AG04449 (cell line): ENCODE results near the gene PRKD1.

Source experiments
- CTCF ChIA-PET: fragments of 350-600 bp; formaldehyde crosslinking; extraction: SDS; loops from one replicate; lab custom pipeline; 2021; ENCODE audit warnings: antibody characterized with exemption; lab: Yijun Ruan, JAX
- POLR2A ChIA-PET: fragments of 400-600, 350-600 bp; formaldehyde crosslinking; extraction: SDS; loops from one replicate; lab custom pipeline; 2020; ENCODE audit warnings: antibody characterized with exemption, inconsistent platforms; lab: Yijun Ruan, JAX
- DNase-seq: peaks from one replicate; pipeline ENCODE4 v3.0.0-alpha.2; 2010; ENCODE audit warnings: low read depth, low spot score
- H3K4me3 ChIP-seq: 2 replicates; pipeline ENCODE4 v1.5.1; 2011; ENCODE audit warnings: low read depth, mild to moderate bottlenecking, control low read depth, low read length
- CTCF ChIP-seq: IDR thresholded peaks from one replicate; pipeline ENCODE4 v1.5.1; 2011; ENCODE audit warnings: mild to moderate bottlenecking, moderate library complexity, low read length, control low read depth, inconsistent platforms; ENCODE audit not compliant: insufficient read depth; ENCODE audit errors: missing control alignments

The PRKD1 gene

GRCh38 chr14:29927376-29928116 is at the start of gene PRKD1:
Gene PRKD1, minus strand, starts transcription at chr14:29927847.
- peak; percentile 3 for TF ChIP-seq CTCF
- CTCF ChIA-PET, result interaction anchor here (1.0 to 1.5 kb wide), 3 partner anchors 9 to 356 kb away, joined by 3 read pairs; no protein-coding TSS in a partner anchor
- DNase-seq, result no peak
- POLR2A ChIA-PET, result no interaction called here
- H3K4me3 ChIP-seq, result peak within 1 kb of the TSS; percentile 87

- no peak for DNase-seq
- TF ChIP-seq CTCF, result no peak
- no peak overlapping the region for H3K4me3 ChIP-seq
- CTCF ChIA-PET, result interaction anchor here (1.5 kb wide), 1 partner anchor 244 kb away, joined by 4 read pairs; no protein-coding TSS in a partner anchor
- POLR2A ChIA-PET, result no interaction called here
Measured at GRCh38 chr14:29971101-29971500, 43.5 kb upstream of the PRKD1 start.

- TF ChIP-seq CTCF, result no peak
- no peak for DNase-seq
- ChIA-PET CTCF (no interaction called here), POLR2A (no interaction called here)
- H3K4me3 ChIP-seq, result no peak overlapping the region
Measured at GRCh38 chr14:29955087-29955486, 27.4 kb upstream of the PRKD1 start.

GRCh38 chr14:29953501-29953900 is 25.9 kb upstream of the PRKD1 start:
- CTCF ChIA-PET, result no interaction called here
- no peak for TF ChIP-seq CTCF
- POLR2A ChIA-PET, result no interaction called here
- no peak overlapping the region for H3K4me3 ChIP-seq
- no peak for DNase-seq

GRCh38 chr14:29944091-29944490 is 16.4 kb upstream of the PRKD1 start:
- TF ChIP-seq CTCF, result no peak
- no peak overlapping the region for H3K4me3 ChIP-seq
- ChIA-PET CTCF (no interaction called here), POLR2A (no interaction called here)
- no peak for DNase-seq

- no peak overlapping the region for H3K4me3 ChIP-seq
- DNase-seq, result no peak
- ChIA-PET POLR2A (no interaction called here), CTCF (no interaction called here)
- no peak for TF ChIP-seq CTCF
Measured at GRCh38 chr14:29941401-29941800, 13.8 kb upstream of the PRKD1 start.
